GM12878 (cell line): ENCODE data around the gene PKP3. TPM values are rescaled to one million over a fixed set of nuclear protein-coding genes. Genes with fewer than 3 reads are reported as not detected.

Source experiments
- ATAC-seq: fragments of 200-7000 bp; cut with Tn5 transposase; 3 replicates; pipeline ENCODE4 v1.9.1; 2020; ENCODE audit warnings: mild to moderate bottlenecking, moderate library complexity
- BruUV-seq: library from RNA; stranded (reverse); fragments of 400-500 nt; replicated peaks from 2 replicates; lab custom pipeline; 2021; lab: Mats Ljungman, UMichigan
- CTCF ChIA-PET: fragments of 300-600 bp; sonication (Branson Sonifier 250); formaldehyde crosslinking; extraction: SDS; loops from one replicate; lab custom pipeline; 2021; ENCODE audit warnings: inconsistent platforms; lab: Yijun Ruan, JAX
- POLR2A ChIA-PET: fragments of 350-600 bp; formaldehyde crosslinking; extraction: SDS; loops from one replicate; lab custom pipeline; 2021; ENCODE audit warnings: inconsistent platforms; lab: Charles Lee
- RAD21 ChIA-PET: fragments of 300-600 bp; sonication (Branson Sonifier 250); formaldehyde crosslinking; loops from one replicate; lab custom pipeline; 2023; ENCODE audit warnings: antibody characterized with exemption; ENCODE audit not compliant: unreplicated experiment; lab: Charles Lee
- SMC1A ChIA-PET: fragments of 300-600 bp; sonication (Branson Sonifier 250); formaldehyde crosslinking; loops from one replicate; lab custom pipeline; 2023; ENCODE audit not compliant: unreplicated experiment, uncharacterized antibody; lab: Charles Lee
- DNase-seq: peaks from one replicate; pipeline ENCODE4 v3.0.0-alpha.2; 2011; ENCODE audit warnings: low read depth, low spot score
- FAIRE-seq: peaks from 3 replicates; lab custom pipeline; 2011; peaks lifted over from hg19 to GRCh38; lab: Jason Lieb, UNC
- H2AFZ ChIP-seq: 2 replicates; pipeline ENCODE4 v1.6.0; 2011; ENCODE audit warnings: low read depth, low read length, control low read depth; ENCODE audit not compliant: control insufficient read depth
- H3K27ac ChIP-seq: 2 replicates; pipeline ENCODE4 v1.5.1; 2011; ENCODE audit warnings: control low read depth; ENCODE audit not compliant: control insufficient read depth, insufficient read depth
- H3K27me3 ChIP-seq, 2 experiments: replicated peaks in 1 of 2; 2 replicates each; pipeline versions ENCODE4 v1.6.0 to v1.6.1; 2011; ENCODE audit warnings: low read length in 1 of 2; ENCODE audit not compliant: control insufficient read depth in 2 of 2, insufficient read depth in 2 of 2
- H3K36me3 ChIP-seq, 2 experiments: 2 replicates each; pipeline ENCODE4 v1.5.1; 2011; ENCODE audit warnings: low read length in 1 of 2; ENCODE audit not compliant: control insufficient read depth in 2 of 2, insufficient read depth in 2 of 2
- H3K4me1 ChIP-seq: 2 replicates; pipeline ENCODE4 v1.6.1; 2011; ENCODE audit warnings: mild to moderate bottlenecking, low read length, moderate library complexity, mixed read lengths; ENCODE audit not compliant: control insufficient read depth, insufficient read depth
- H3K4me2 ChIP-seq: 2 replicates; pipeline ENCODE4 v1.6.0; 2011; ENCODE audit warnings: control low read depth; ENCODE audit not compliant: control insufficient read depth, insufficient read depth
- H3K4me3 ChIP-seq: fragments of 200-600 bp; sonication (generic); 2 replicates; pipeline ENCODE4 v1.5.1; 2016
- H3K79me2 ChIP-seq: 2 replicates; pipeline ENCODE4 v1.6.0; 2011; ENCODE audit warnings: low read length; ENCODE audit not compliant: control insufficient read depth, insufficient read depth
- H3K9ac ChIP-seq: 2 replicates; pipeline ENCODE4 v1.8.0; 2011; ENCODE audit warnings: low read length, control low read depth, mixed read lengths; ENCODE audit not compliant: control insufficient read depth, insufficient read depth
- H3K9me3 ChIP-seq: replicated peaks from 3 replicates; pipeline ENCODE4 v1.5.1; 2011; ENCODE audit warnings: mild to moderate bottlenecking, low read length; ENCODE audit not compliant: control insufficient read depth, insufficient read depth
- H4K20me1 ChIP-seq: 2 replicates; pipeline ENCODE4 v1.6.0; 2011; ENCODE audit not compliant: control insufficient read depth, insufficient read depth
- BHLHE40 ChIP-seq, 2 experiments: fragments of 450-650 bp in 1 of 2; IDR thresholded peaks; 2 replicates each; pipeline ENCODE4 v1.6.1; 2011 to 2017; ENCODE audit warnings: low read depth in 2 of 2, borderline replicate concordance in 1 of 2, improper control_type of control experiment in 1 of 2, low read length in 1 of 2, mild to moderate bottlenecking in 1 of 2
- CBX5 ChIP-seq: sonication (generic); IDR thresholded peaks from 2 replicates; pipeline ENCODE4 v1.6.1; 2016; ENCODE audit warnings: low read depth, moderate library complexity, mild to moderate bottlenecking, inconsistent platforms
- CREB1 ChIP-seq: IDR thresholded peaks from 2 replicates; pipeline ENCODE4 v1.6.1; 2012; ENCODE audit warnings: low read depth, mild to moderate bottlenecking, inconsistent platforms
- FOS ChIP-seq: IDR thresholded peaks from 3 replicates; pipeline ENCODE4 v1.6.1; 2011; ENCODE audit warnings: borderline replicate concordance; ENCODE audit not compliant: insufficient read length; ENCODE audit errors: extremely low read depth
- KDM1A ChIP-seq: fragments of 200-600 bp; sonication (generic); IDR thresholded peaks from 2 replicates; pipeline ENCODE4 v1.6.1; 2016; ENCODE audit warnings: borderline replicate concordance
- MEF2A ChIP-seq: IDR thresholded peaks from 2 replicates; pipeline ENCODE4 v1.6.1; 2011; ENCODE audit warnings: low read depth, mild to moderate bottlenecking, low read length, moderate library complexity; ENCODE audit not compliant: insufficient read depth
- NFYA ChIP-seq: IDR thresholded peaks from 2 replicates; pipeline ENCODE4 v1.6.1; 2011; ENCODE audit warnings: low read depth, mild to moderate bottlenecking, low read length, improper control_type of control experiment, borderline replicate concordance
- NR2F1 ChIP-seq: fragments of 450-650 bp; conservative IDR thresholded peaks from 2 replicates; pipeline ENCODE4 v1.6.1; 2017; ENCODE audit warnings: mild to moderate bottlenecking
- PML ChIP-seq: IDR thresholded peaks from 2 replicates; pipeline ENCODE4 v1.6.1; 2012; ENCODE audit warnings: low read length, inconsistent platforms
- POLR2AphosphoS5 ChIP-seq: IDR thresholded peaks from 2 replicates; pipeline ENCODE4 v1.6.1; 2011; ENCODE audit warnings: mild to moderate bottlenecking, low read length, inconsistent platforms
- RAD51 ChIP-seq: fragments of 450-650 bp; IDR thresholded peaks from 2 replicates; pipeline ENCODE4 v1.6.1; 2016; ENCODE audit warnings: moderate library complexity, mild to moderate bottlenecking, inconsistent platforms
- SMAD5 ChIP-seq: IDR thresholded peaks from 2 replicates; pipeline ENCODE4 v1.6.1; 2016; ENCODE audit warnings: antibody characterized with exemption, low read depth
- SMC3 ChIP-seq: IDR thresholded peaks from 2 replicates; pipeline ENCODE4 v1.6.1; 2011; ENCODE audit warnings: low read length, improper control_type of control experiment, borderline replicate concordance
- SREBF1 ChIP-seq: IDR thresholded peaks from 2 replicates; pipeline ENCODE4 v1.6.1; 2012; ENCODE audit warnings: mild to moderate bottlenecking, low read length
- WRNIP1 ChIP-seq: IDR thresholded peaks from 2 replicates; pipeline ENCODE4 v1.6.1; 2011; ENCODE audit warnings: low read depth, low read length, improper control_type of control experiment, borderline replicate concordance
- ZNF217 ChIP-seq: fragments of 450-650 bp; IDR thresholded peaks from 2 replicates; pipeline ENCODE4 v1.6.1; 2017; ENCODE audit warnings: antibody characterized with exemption, mild to moderate bottlenecking
- ZNF622 ChIP-seq: fragments of 450-650 bp; IDR thresholded peaks from 2 replicates; pipeline ENCODE4 v1.6.1; 2017; ENCODE audit warnings: mild to moderate bottlenecking, inconsistent platforms
- ZSCAN29 ChIP-seq: fragments of 450-650 bp; IDR thresholded peaks from 2 replicates; pipeline ENCODE4 v1.6.1; 2017; ENCODE audit warnings: mild to moderate bottlenecking, moderate library complexity
- WGBS: methylation state at CpG from one replicate; pipeline ENCODE4 v1.1.6; 2016; ENCODE audit warnings: low lambda C conversion rate; ENCODE audit not compliant: insufficient replicate concordance, insufficient coverage; ENCODE audit errors: missing lambda C conversion rate; 5-methylcytosine and 5-hydroxymethylcytosine counted together
- in situ Hi-C: fragments of 300-500 bp; cut with MboI; formaldehyde crosslinking; loops from 9 replicates; pipeline ENCODE4 v1.14.3; 2018; ENCODE audit warnings: mixed read lengths
- intact Hi-C: fragments of 100-400 bp; cut with micrococcal nuclease; formaldehyde crosslinking; loops from one replicate; pipeline ENCODE4 v1.14.2; 2022; ENCODE audit not compliant: unreplicated experiment
- polyA plus RNA-seq, 11 experiments: library from polyadenylated mRNA; depleted of rRNA in 4 of 11; unstranded in 6 of 11; stranded (reverse) in 5 of 11; fragments of >200 nt; fragmentation: Nextera tagmentation in 4 of 11; fragmentation: Illumina TruSeq in 1 of 11; extraction: Ambion mirVana in 4 of 11; extraction: Trizol in 1 of 11; gene quantifications; 1 replicate in 1 of 11; 2 replicates in 10 of 11; pipeline versions ENCODE4 v1.2.1 to v1.2.3, GENCODE V29; 2011 to 2016; ENCODE audit warnings: inconsistent platforms in 2 of 11, missing spikeins in 2 of 11, low read depth in 1 of 11
- total RNA-seq, 4 experiments: library from RNA; depleted of rRNA in 3 of 4; stranded (reverse); fragments of >200 nt in 3 of 4; fragmentation: Illumina TruSeq in 1 of 4; extraction: Trizol in 1 of 4; gene quantifications; 2 replicates each; pipeline versions ENCODE4 v1.2.1 to v1.2.3, GENCODE V29; 2013 to 2021
- TF ChIP-seq, protein P1 (sequence below): fragments of 450-650 bp; IDR thresholded peaks from 2 replicates; pipeline ENCODE4 v1.6.1; 2017; ENCODE audit warnings: mild to moderate bottlenecking, moderate library complexity

PKP3 gene
- total and polyA plus RNA-seq, 10 of the 15 experiments (the other 5 are each of a cell fraction or from before 2014, with no cell fraction given) = 0.45 to 0.90 TPM; not detected in 8

DNA sequence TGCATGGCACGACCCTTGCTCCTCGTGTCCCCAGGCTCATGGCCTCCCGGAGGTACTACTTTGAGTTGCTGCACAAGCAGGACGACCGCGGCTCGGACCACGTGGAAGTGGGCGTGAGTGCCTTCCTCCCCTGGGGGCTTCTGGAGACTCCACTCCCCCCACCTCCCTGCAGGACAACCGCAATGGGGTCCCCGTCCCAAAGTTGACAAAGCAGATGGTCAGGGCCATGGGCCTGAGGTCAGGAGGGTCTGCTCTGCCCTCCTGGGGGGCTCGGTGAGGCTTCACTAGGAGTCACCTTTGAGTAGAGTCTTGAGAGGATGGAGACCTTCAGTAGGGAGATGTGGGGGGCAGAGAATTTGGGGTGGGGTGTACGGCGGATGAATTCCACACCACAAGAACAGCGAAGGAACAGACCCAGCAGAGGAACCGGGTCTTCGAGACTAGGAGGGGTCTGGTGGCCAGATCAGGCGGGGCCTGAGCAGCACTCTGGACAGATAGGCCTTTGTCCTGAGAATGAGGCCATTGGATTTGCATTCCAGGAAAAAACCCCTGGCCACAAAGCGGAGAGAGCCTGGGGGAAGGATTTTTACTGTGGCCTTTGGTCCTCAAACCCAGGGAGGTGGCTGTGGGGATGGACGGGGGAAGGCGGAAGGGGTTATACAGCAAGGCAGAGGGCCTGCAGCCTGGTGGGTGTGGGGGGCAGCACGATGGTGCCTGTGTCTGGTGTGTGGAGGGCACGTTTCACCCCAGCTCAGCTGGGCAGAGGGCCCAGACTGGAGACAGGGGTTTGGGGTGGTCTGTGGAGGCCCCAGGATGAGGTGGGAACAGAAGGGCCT, 20.1 kb upstream of the PKP3 start:
- no peak for ATAC-seq
- intact Hi-C loops (no loop called here), in situ Hi-C loops (no loop called here)
- no peak for TF ChIP-seq CBX5
- no peak for TF ChIP-seq RAD51
- no peak for TF ChIP-seq NFYA
- no peak for TF ChIP-seq MEF2A
- no peak for TF ChIP-seq NR2F1
- TF ChIP-seq, protein P1, sequence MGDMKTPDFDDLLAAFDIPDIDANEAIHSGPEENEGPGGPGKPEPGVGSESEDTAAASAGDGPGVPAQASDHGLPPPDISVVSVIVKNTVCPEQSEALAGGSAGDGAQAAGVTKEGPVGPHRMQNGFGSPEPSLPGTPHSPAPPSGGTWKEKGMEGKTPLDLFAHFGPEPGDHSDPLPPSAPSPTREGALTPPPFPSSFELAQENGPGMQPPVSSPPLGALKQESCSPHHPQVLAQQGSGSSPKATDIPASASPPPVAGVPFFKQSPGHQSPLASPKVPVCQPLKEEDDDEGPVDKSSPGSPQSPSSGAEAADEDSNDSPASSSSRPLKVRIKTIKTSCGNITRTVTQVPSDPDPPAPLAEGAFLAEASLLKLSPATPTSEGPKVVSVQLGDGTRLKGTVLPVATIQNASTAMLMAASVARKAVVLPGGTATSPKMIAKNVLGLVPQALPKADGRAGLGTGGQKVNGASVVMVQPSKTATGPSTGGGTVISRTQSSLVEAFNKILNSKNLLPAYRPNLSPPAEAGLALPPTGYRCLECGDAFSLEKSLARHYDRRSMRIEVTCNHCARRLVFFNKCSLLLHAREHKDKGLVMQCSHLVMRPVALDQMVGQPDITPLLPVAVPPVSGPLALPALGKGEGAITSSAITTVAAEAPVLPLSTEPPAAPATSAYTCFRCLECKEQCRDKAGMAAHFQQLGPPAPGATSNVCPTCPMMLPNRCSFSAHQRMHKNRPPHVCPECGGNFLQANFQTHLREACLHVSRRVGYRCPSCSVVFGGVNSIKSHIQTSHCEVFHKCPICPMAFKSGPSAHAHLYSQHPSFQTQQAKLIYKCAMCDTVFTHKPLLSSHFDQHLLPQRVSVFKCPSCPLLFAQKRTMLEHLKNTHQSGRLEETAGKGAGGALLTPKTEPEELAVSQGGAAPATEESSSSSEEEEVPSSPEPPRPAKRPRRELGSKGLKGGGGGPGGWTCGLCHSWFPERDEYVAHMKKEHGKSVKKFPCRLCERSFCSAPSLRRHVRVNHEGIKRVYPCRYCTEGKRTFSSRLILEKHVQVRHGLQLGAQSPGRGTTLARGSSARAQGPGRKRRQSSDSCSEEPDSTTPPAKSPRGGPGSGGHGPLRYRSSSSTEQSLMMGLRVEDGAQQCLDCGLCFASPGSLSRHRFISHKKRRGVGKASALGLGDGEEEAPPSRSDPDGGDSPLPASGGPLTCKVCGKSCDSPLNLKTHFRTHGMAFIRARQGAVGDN = no peak
- TF ChIP-seq SMC3 = no peak
- no peak for TF ChIP-seq POLR2AphosphoS5
- no peak for TF ChIP-seq ZNF622
- TF ChIP-seq ZNF217 = no peak
- no peak for TF ChIP-seq BHLHE40 (IDR thresholded peaks at IDR 0.05; ENCODE audit: borderline replicate concordance in 1 of 2, low read depth in 2 of 2, low read length in 1 of 2)
- no peak for TF ChIP-seq CREB1
- TF ChIP-seq WRNIP1 = no peak
- no peak for TF ChIP-seq SMAD5
- TF ChIP-seq FOS = no peak
- no peak for TF ChIP-seq ZSCAN29
- no peak for TF ChIP-seq SREBF1
- TF ChIP-seq KDM1A = no peak
- no peak for TF ChIP-seq PML
- FAIRE-seq = no peak
- ChIA-PET CTCF (no interaction called here), SMC1A (no interaction called here), RAD21 (no interaction called here), POLR2A (no interaction called here)
- WGBS = 50% methylated on average over 23 of the region's 23 CpGs
- Histone ChIP-seq H3K4me1 (no peaks in the 10 kb centered on the region), H3K9me3 (no peaks in the 10 kb centered on the region), H3K36me3 (no peaks in the 10 kb centered on the region), H2AFZ (no peak overlapping the region), H3K27me3 (peaks cover 0 to 3% of the 10 kb centered on the region in 2 experiments; a peak in 2 of 4 replicates), H3K27ac (no peak overlapping the region), H3K4me3 (no peak overlapping the region), H3K4me2 (no peak overlapping the region), H3K9ac (no peak overlapping the region), H4K20me1 (no peaks in the 10 kb centered on the region), H3K79me2 (no peaks in the 10 kb centered on the region)
- no peak for DNase-seq
- BruUV-seq = no TSS peak
